ENCODE data around the gene IGSF21.

IGSF21 gene

GRCh38 chr1:18085387-18086074, 22.1 kb upstream of the IGSF21 start:
- DNase-seq (ENCODE audit: low read depth in 2 of 2) = no peak
- no peak for TF ChIP-seq CTCF (IDR thresholded peaks at IDR 0.05; ENCODE audit: low read depth, low read length)
- H3K4me3 ChIP-seq (replicated peaks in 1 of 2; ENCODE audit: low read depth in 2 of 2, low read length in 2 of 2) = no peak overlapping the region

GRCh38 chr1:18088077-18088594, 19.5 kb upstream of the IGSF21 start:
- no peak for TF ChIP-seq CTCF (IDR thresholded peaks at IDR 0.05; ENCODE audit: low read depth, low read length)
- no peak overlapping the region for H3K4me3 ChIP-seq (replicated peaks in 1 of 2; ENCODE audit: low read depth in 2 of 2, low read length in 2 of 2)

GRCh38 chr1:18089488-18089887, 18.1 kb upstream of the IGSF21 start:
- no peak for DNase-seq (ENCODE audit: low read depth in 2 of 2)
- no peak overlapping the region for H3K4me3 ChIP-seq (replicated peaks in 1 of 2; ENCODE audit: low read depth in 2 of 2, low read length in 2 of 2)
- no peak for TF ChIP-seq CTCF (IDR thresholded peaks at IDR 0.05; ENCODE audit: low read depth, low read length)

More at GRCh38 chr1:18088077-18088594, 19.5 kb upstream of the IGSF21 start:
- no peak for DNase-seq (ENCODE audit: low read depth in 2 of 2)

- no peak overlapping the region for H3K4me3 ChIP-seq (replicated peaks in 1 of 2; ENCODE audit: low read depth in 2 of 2, low read length in 2 of 2)
- TF ChIP-seq CTCF (IDR thresholded peaks at IDR 0.05; ENCODE audit: low read depth, low read length) = no peak
- DNase-seq (ENCODE audit: low read depth in 2 of 2) = no peak
Measured at GRCh38 chr1:18090636-18091035, 17.0 kb upstream of the IGSF21 start.

- H3K4me3 ChIP-seq (replicated peaks in 1 of 2; ENCODE audit: low read depth in 2 of 2, low read length in 2 of 2) = no peak overlapping the region
- no peak for TF ChIP-seq CTCF (IDR thresholded peaks at IDR 0.05; ENCODE audit: low read depth, low read length)
- peak; percentile 31 to 36 for DNase-seq (ENCODE audit: low read depth in 2 of 2)
Measured at GRCh38 chr1:18091660-18092446, 15.7 kb upstream of the IGSF21 start.

- H3K4me3 ChIP-seq (replicated peaks in 1 of 2; ENCODE audit: low read depth in 2 of 2, low read length in 2 of 2) = no peak overlapping the region
- DNase-seq (ENCODE audit: low read depth in 2 of 2) = no peak
- no peak for TF ChIP-seq CTCF (IDR thresholded peaks at IDR 0.05; ENCODE audit: low read depth, low read length)
Measured at GRCh38 chr1:18093193-18093592, 14.4 kb upstream of the IGSF21 start.

Measured in cardiac fibroblast (primary cell).